HG03520 (cell line): Measurements from ENCODE around the gene CD3D.

Experiments used
- ATAC-seq: cut with Tn5 transposase; IDR thresholded peaks from one replicate; pipeline ENCODE4 v1.9.1; 2021; ENCODE audit warnings: mild to moderate bottlenecking, moderate library complexity; ENCODE audit not compliant: unreplicated experiment

Gene CD3D

DNA sequence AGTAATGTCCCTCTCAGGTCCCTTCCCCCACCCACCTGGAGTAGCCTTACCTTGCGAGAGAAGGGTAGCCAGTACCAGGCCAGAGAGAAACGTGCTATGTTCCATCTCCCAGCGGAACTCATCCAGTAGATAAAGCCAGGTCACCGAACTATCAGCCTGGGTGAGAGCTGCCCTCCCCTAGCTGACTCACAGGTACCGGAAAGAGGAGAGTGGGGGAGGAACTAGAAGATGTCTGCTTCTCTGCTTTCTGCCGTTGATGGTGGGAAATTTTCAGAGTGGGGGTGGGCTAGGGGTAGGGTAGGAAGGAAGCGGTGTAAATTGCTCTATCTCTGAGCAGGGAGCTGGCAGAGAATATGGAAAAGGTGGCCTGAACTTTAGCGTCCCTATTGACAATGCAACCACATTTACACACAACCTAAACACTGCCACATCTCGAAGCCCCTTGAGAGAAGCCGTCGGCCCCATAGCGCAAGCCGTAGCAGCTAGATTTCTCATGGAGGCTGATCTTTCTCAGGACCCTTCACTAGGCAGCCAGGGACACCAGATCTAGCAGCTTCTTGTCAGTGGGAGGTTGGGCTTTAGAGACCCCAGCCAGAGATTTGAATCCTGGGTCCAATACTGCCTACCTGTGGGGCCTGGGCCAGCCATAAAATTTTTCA lies at the start of gene CD3D:
Gene CD3D, minus strand, starts transcription at position 203 of the 659 bp plus-strand sequence. Its CDS starts 98 bp downstream, at position 105.
- ATAC-seq, result no peak

DNA sequence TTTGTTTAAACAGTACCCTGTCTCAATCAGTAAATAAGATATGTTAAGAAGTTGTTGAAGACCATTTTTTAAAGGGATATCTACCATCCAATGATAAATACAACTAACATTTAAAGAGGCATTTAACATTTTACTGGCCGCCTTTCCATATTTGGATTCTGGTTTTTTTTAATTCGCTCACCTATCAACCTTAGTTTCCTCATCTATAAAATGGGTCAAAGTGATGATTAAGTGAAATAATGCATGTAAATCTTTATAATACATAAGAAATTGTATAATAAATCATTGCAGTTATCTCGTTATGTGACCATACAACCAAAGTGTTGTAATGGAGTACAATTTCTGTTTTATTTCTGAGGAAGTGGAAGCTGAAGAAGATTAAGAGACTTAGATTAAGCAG lies 41.2 kb upstream of the CD3D start:
- no peak for ATAC-seq

DNA sequence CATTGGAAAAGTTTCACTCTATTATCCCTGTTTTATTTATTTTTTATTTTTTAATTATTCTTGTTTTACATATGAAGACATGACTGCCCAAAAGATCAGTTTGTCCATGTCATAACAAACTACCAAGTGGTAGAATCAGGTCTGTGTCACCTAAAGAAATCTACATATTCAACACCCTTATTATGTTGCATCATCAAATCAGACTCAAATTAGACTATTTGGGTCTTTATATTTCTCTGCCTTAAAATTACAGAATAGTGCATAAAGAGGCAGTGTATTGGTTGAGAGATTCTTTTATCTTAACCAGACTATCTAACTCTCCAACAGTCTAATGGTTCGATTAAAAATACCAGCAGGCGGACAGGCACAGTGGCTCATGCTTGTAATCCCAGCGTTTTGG lies 40.4 kb upstream of the CD3D start:
- no peak for ATAC-seq

DNA sequence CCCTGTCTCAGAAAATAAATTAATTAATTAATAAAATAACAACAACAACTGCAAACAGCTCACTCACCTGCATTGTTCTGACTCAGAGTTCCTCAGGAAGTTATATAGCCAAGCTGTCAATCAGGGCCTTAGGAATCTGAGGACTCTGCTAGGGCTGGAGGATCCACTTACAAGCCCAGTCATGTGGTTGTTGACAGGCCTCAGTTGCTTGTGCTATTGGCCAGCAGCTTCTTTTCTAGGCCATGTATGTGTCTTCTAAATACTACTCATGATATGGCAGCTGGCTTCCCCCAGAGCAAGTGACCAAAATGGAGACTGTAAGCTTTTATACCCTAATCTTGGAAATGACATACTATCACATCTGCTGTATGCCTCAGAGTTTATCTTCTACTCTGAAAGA lies 38.1 kb upstream of the CD3D start:
- ATAC-seq, result no peak

DNA sequence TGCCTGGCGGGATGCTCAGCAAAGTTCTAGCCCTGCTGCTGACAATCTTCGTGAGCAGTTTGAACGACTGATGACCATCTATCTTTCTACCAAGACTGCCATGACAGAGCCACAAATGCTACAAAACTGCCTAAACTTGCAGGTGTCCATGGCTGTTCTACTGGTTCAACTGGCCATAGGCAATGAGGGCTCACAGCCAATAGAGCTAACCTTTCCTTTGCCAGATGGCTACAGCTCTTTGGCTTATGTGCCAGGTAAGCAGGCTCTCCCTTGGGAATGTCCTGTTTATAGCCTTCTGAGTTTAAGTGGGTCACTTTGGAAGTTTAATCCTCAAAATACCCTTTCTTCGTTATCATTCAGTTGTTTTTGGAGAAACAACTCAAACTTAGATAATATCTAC lies 37.0 kb upstream of the CD3D start:
- ATAC-seq, result no peak

DNA sequence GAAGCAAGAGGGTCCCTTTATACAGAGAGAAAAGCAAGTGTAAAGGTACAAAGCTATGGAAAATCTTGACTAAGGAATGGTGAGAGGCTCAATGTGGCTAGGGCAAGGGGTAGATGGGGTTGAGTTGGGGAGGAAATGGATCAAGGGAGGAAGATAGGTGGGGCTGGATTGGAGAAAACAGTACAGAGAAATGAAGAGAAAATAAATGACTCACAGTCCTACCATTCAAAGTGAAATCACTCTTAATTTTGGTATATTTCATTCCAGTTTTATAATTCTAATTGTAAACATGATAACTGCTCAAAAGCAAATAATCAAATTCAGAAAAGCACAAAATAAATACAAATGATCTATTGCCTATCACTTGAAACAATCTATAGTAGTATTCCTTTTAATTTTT lies 33.5 kb upstream of the CD3D start:
- no peak for ATAC-seq

DNA sequence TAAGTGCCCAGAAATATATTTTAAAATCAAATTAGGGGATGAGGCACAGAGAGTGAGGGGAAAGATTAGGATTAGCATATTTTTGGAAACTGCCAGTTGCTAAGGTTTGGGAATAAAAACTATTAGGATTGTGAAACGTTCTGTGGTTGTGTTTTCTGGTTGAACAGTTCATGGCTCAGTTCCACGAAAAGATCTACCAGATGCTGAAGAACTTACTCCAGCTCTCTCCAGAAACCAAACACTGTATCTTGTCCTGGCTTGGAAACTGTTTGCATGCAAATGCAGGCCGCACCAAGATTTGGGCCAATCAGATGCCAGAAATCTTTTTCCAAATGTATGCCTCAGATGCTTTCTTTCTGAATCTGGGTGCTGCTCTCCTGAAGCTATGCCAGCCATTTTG lies 32.2 kb upstream of the CD3D start:
- ATAC-seq, result no peak

DNA sequence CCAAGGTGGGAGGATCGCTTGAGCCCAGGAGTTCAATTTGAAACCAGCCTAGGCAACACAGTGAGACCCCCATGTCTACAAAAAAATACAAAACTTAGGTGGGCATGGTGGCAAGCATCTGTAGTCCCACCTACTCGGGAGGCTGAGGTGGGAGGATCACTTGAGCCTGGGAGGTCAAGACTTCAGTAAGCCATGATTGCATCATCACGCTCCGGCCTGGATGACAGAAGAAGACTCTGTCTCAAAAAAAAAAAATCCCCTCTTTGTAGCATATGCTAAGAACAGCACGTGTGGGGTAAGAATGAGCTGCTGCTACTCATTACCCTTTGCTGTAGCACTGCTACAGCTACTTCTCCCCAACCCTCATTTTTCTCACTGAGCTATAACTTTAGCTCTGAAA lies 31.4 kb upstream of the CD3D start:
- no peak for ATAC-seq

DNA sequence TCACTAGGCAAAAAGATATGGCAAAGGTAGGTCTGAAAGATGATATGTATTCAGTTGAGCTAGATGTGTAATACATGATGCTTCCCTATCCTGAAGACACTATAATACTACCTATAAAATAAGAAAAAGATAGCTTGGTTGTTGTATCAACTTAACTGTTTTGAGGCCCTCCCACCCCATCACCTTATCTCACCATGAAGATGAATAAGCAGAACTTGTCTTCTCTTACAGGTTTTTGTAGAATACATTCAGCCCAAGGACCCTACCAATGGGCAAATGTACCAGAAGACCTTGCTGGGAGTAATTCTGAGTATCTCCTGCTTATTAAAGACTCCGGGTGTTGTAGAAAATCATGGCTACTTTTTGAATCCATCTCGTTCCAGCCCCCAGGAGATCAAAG lies 30.8 kb upstream of the CD3D start:
- ATAC-seq, result no peak

DNA sequence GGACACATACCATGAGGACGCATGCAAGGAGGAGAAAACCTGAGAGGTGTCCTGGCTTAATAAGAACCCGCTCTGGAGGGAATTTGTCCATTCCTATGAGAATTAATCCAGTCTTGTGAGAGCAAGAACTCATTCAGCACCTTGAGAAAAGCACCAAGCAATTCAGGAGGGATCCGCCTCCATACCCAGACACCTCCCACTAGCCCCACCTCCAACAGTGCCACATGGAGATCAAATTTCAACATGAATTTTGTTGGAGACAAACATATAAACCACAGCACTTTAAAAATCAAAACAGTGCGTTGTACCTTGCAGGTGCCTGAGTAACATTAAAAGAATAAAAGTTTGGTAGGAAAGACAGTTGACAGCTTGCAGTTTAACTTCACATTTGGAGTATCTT lies 28.3 kb upstream of the CD3D start:
- no peak for ATAC-seq

DNA sequence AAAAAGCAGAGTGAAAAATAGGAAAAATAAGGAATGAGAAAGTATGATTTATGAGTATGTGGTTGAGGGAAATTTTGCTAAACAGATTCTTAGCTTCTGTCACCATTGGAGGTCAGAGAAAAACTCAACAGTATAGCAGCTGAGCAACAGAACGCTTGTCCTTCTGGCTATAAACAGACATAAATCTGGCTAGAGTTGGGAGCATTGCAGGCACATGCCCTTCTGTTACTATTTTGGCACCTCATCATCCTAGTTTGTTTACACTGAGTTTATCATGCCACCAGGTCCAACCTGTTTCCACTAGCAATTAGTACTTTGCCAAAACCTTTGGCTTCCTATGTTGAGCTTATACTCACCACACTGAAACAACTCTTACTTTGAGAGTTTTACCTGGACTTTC lies 23.8 kb upstream of the CD3D start:
- ATAC-seq, result no peak

DNA sequence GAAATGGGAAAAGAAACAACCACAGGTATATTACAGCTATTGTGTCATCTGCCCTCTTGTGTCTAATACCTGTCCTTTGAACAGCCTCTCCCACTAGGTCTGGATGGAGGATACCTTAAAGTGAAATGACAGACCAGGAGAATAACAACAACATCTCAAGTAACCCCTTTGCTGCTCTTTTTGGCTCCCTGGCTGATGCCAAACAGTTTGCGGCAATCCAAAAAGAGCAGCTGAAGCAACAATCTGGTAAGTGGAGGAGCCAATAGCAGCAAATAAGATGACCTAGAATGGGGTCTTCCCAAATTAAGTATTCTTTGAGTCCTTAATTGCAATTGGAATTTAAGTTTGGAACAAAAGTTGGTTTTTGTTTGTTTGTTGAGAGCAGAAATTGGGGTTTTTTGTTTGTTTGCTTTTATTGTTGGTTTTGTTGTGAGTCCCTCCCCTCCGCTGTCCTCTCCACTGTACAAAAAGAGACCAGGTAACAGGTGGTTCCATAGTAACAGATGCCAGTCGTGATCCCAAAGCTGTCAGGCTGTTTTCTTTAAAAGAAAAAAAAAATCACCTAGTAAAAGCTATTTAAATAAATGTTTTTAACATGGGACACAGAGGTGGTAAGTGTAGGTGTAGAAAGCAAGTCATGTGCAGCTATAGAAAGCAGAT lies 22.6 kb upstream of the CD3D start:
- ATAC-seq, result no peak

DNA sequence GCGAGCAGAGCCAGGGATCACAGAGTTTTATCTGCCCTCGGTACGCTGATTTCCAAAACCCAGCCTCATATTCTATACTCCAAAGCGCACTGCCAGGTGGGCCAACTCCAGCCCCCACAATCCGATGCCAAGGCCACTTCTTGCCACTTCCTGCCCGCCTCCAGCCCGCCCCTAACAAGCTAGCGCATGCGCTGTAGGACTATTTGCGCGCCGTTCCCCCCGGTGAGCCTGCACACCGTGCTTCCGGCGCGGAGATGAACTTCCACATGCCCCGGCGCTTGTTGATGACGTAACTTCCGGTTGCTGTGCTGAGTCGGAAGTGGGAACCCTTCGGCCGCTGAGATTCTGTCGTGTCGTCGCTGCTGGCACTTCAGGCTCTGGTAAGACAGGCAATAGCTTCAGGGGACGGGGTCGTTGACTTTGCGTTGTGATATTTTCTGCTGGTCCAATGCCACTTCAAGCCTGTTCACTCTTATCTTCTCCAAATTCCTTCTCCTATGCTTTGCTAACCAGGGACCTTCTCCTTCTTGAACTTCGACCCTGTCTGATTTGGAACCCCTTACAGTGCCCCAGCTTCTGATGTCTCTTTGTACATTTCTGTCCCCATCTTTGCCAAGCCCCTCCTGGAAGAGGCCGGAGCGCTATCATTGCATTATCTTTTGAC lies 16.9 kb upstream of the CD3D start, which contains the start of gene UBE4A:
Gene UBE4A, plus strand, starts transcription at position 306 of the 664 bp plus-strand sequence. CDS start 5,481 bp downstream, outside the sequence.
- ATAC-seq, result peak; percentile 83

DNA sequence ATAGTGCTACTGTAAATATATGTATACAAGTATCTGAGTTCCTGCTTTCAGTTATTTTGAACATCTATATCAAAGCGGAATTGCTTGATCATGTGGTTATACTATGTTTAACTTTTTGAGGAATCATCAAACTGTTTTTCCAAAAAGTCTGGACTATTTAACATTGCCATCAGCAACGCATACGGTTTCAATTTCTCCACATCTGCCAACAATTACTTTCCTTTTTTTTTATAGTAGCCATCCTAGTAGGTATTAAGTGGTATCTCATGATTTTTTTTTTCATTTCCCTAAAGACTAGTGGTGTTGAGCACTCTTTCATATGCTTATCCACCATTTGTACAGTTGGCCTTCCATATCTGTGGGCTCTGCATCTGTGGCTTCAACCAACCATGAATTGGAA lies 15.6 kb upstream of the CD3D start:
- ATAC-seq, result no peak

DNA sequence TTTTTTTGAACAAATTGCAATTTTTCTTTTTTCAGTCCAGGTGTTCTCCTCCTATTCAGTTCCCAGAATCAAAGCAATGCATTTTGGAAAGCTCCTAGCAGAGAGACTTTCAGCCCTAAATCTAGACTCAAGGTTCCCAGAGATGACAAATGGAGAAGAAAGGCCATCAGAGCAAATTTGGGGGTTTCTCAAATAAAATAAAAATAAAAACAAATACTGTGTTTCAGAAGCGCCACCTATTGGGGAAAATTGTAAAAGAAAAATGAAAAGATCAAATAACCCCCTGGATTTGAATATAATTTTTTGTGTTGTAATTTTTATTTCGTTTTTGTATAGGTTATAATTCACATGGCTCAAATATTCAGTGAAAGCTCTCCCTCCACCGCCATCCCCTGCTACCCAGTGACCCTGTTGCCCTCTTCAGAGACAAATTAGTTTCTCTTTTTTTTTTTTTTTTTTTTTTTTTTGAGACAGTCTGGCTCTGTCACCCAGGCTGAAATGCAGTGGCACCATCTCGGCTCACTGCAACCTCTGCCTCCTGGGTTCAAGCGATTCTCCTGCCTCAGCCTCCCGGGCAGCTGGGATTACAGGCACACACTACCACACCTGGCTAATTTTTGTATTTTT lies 10.7 kb upstream of the CD3D start:
- no peak for ATAC-seq

DNA sequence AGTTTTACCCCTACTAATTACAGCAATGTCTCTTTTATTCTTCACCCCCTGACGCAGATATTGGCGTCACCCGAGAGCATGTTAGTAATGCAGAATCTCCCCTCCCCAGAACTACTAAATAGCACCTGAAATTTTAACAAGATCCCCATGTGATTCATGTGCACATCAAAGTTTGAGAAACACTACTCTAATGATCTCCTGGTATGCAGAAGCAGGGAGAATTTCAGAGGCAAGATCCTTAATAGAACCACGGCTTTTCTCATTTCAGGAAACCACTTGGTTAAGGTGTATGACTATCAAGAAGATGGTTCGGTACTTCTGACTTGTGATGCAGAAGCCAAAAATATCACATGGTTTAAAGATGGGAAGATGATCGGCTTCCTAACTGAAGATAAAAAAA lies 7.0 kb upstream of the CD3D start:
- ATAC-seq, result no peak

DNA sequence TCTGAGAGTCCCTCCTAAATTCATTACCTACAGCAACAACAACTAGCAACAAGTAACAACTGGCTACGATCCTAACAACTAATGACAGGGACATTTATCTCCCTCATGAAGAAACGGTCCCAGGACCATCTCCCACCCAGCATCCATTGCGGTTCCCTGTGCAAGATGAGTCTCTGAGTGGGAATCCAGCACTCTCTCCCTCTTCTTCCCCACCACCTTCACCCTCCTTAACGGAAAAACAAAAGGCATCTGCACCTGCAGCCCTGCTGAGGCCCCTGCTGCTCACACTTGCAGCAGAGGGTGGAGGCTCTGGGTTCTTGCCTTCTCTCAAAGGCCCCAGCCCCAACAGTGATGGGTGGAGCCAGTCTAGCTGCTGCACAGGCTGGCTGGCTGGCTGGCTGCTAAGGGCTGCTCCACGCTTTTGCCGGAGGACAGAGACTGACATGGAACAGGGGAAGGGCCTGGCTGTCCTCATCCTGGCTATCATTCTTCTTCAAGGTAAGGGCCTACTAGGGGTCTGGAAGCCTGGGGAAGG lies 1.5 kb upstream of the CD3D start, which contains the start of gene CD3G:
Gene CD3G, plus strand, starts transcription at position 364 of the 535 bp plus-strand sequence. Its CDS starts 80 bp downstream, at position 444.
- ATAC-seq, result no peak

DNA sequence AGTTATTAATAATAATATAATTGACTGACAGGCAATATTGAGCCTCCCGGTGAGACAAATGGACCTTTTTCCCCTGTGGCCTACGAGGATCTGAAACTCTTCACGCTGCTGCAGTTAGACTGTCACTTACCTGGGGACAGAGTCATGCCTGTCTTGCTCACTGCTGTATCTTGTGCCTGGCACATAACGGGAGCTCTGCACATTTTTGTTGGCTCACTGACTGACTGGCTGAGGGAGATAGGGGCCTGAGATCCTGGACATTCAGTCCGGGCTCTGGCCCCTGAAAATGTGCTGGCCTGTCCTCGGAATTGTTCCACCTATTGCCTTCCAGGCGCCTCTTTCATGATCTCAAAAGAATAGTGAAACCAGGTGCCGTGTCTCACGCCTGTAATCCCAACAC lies 743 bp upstream of the CD3D start:
- ATAC-seq, result no peak

DNA sequence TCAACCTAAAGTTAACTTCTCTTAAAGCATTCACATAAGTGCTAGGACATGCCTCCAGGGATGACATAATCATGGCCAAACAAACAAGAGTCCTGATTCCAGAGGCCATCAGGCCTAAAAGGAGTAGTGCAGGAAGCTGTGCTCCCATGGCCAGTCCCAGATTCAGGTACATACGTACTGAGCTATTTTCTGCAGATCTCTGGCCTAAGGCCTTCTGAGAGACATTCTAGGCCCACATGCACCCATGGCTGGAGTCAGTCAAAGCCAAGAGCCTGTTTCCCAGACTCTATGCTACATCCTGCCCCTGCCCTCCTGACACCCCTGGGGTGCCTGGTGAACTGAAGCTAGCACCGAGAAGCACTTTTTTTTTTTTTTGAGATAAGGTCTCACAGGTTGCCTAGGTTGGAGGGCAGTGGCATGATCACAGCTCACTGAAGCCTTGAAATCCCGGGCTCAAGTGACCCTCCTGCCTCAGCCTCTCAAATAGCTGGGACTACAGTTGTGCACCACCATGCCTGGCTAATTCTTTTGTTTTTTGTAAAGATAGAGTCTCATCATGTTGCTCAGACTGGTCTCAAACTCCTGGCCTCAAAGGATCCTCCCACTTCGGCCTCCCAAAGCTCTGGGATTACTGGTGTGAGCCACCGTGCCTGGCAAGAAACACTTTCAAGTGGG lies 553 bp downstream of the CD3D start:
- ATAC-seq, result no peak

DNA sequence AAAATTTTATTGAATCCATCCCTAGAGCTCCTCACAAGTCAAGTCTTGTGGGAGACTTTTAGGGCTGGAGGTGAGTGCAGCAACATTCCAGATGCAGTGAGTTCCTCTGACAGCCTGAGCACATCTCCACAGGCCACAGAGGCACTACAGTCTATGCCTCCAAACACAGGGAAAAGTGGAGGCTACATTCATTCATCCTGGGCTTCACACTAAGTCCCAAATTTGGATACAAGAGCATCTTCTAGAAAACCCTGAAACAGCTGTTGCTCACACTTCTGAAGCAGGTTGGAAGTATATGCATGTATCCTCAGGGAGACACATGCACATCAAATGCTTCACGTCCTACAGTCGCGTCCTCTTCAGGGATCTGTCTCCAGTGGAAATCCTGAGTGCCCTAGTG lies 1.2 kb downstream of the CD3D start:
- ATAC-seq, result no peak

DNA sequence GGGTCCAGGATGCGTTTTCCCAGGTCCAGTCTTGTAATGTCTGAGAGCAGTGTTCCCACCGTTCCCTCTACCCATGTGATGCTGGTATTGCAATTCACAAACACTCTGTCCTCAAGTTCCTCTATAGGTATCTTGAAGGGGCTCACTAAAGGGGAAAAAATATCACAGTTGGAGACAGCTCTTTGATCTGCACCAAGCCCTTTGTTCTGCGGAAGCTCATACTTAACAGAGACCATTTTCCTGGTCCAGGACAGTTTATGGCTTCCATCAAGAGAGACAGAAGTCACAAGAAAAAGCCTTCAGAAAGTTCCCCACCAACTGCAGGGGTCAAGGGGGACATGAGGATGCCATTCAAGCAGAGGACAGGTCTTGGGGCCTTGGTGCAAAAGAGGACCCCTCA lies 2.1 kb downstream of the CD3D start:
- no peak for ATAC-seq
